ENCODE data around the gene ACTR6. TPM values are rescaled to one million over a fixed set of nuclear protein-coding genes. Genes with fewer than 3 reads are reported as not detected.

Gene ACTR6
- polyA plus RNA-seq, 1 donor (not counting 4 experiments of a cell fraction or from before 2014, with no cell fraction given) = 33.1 TPM

- dilution Hi-C loops (cut with MboI; ENCODE audit: extremely low pct_ligation_motif_present, low sequenced_read_pairs) = no loop called here
- no peaks in the 10 kb centered on the region for H3K36me3 ChIP-seq (ENCODE audit: control insufficient read depth in 2 of 2, extremely low read depth in 1 of 2, insufficient read depth in 2 of 2, low read length in 2 of 2)
- TF ChIP-seq CTCF (optimal IDR thresholded peaks at IDR 0.05 in 1 of 3, IDR thresholded peaks at IDR 0.05 in 1 of 3, conservative IDR thresholded peaks at IDR 0.05 in 1 of 3; ENCODE audit: extremely low read depth in 1 of 3, insufficient read depth in 2 of 3, low read length in 3 of 3) = no peak
- no peak for TF ChIP-seq EZH2 (IDR thresholded peaks at IDR 0.05; ENCODE audit: low read length)
- no peaks in the 10 kb centered on the region for H3K9me1 ChIP-seq (ENCODE audit: control insufficient read depth, extremely low read depth, insufficient read depth, low read length)
- no peak overlapping the region for H3K4me3 ChIP-seq (ENCODE audit: control insufficient read depth in 2 of 3, extremely low read depth in 1 of 3, insufficient read depth in 2 of 3, low read depth in 1 of 3, low read length in 3 of 3)
- no peaks in the 10 kb centered on the region for H4K20me1 ChIP-seq (ENCODE audit: control insufficient read depth, extremely low read depth, insufficient read depth, low read length)
- no peaks in the 10 kb centered on the region for H3K4me1 ChIP-seq (ENCODE audit: control insufficient read depth, extremely low read depth, insufficient read depth, low read length)
- H3K9ac ChIP-seq (ENCODE audit: control insufficient read depth, extremely low read depth, insufficient read depth, low read length) = no peak overlapping the region
- FAIRE-seq = no peak
- no peak for DNase-seq (ENCODE audit: low read depth, low spot score)
- no peaks in the 10 kb centered on the region for H3K79me2 ChIP-seq (ENCODE audit: control insufficient read depth, insufficient read depth, low read length)
- no peaks in the 10 kb centered on the region for H3K9me3 ChIP-seq (ENCODE audit: control insufficient read depth, low read depth, low read length)
- H2AFZ ChIP-seq (ENCODE audit: control insufficient read depth, low read length) = no peak overlapping the region
- H3K27ac ChIP-seq (ENCODE audit: control insufficient read depth, insufficient read depth, low read length) = no peak overlapping the region
- H3K4me2 ChIP-seq (ENCODE audit: control insufficient read depth, extremely low read depth, insufficient read depth, low read depth, low read length) = no peak overlapping the region
- no peaks in the 10 kb centered on the region for H3K27me3 ChIP-seq (ENCODE audit: control insufficient read depth, extremely low read depth, insufficient read depth, low read length)
Observed at GRCh38 chr12:100243137-100243536, 42.5 kb downstream of the ACTR6 start.

GRCh38 chr12:100247765-100248164 is 47.1 kb downstream of the ACTR6 start:
- H3K27me3 ChIP-seq (ENCODE audit: control insufficient read depth, extremely low read depth, insufficient read depth, low read length) = no peaks in the 10 kb centered on the region
- no peaks in the 10 kb centered on the region for H3K4me1 ChIP-seq (ENCODE audit: control insufficient read depth, extremely low read depth, insufficient read depth, low read length)
- no peaks in the 10 kb centered on the region for H3K9me1 ChIP-seq (ENCODE audit: control insufficient read depth, extremely low read depth, insufficient read depth, low read length)
- H3K4me3 ChIP-seq (ENCODE audit: control insufficient read depth in 2 of 3, extremely low read depth in 1 of 3, insufficient read depth in 2 of 3, low read depth in 1 of 3, low read length in 3 of 3) = no peak overlapping the region
- H4K20me1 ChIP-seq (ENCODE audit: control insufficient read depth, extremely low read depth, insufficient read depth, low read length) = no peaks in the 10 kb centered on the region
- DNase-seq (ENCODE audit: low read depth, low spot score) (no peak), FAIRE-seq (no peak)
- dilution Hi-C loops (cut with MboI; ENCODE audit: extremely low pct_ligation_motif_present, low sequenced_read_pairs) = no loop called here
- no peak overlapping the region for H2AFZ ChIP-seq (ENCODE audit: control insufficient read depth, low read length)
- TF ChIP-seq EZH2 (IDR thresholded peaks at IDR 0.05; ENCODE audit: low read length) (no peak), CTCF (optimal IDR thresholded peaks at IDR 0.05 in 1 of 3, IDR thresholded peaks at IDR 0.05 in 1 of 3, conservative IDR thresholded peaks at IDR 0.05 in 1 of 3; ENCODE audit: extremely low read depth in 1 of 3, insufficient read depth in 2 of 3, low read length in 3 of 3) (no peak)
- no peaks in the 10 kb centered on the region for H3K9me3 ChIP-seq (ENCODE audit: control insufficient read depth, low read depth, low read length)
- H3K79me2 ChIP-seq (ENCODE audit: control insufficient read depth, insufficient read depth, low read length) = no peaks in the 10 kb centered on the region
- H3K9ac ChIP-seq (ENCODE audit: control insufficient read depth, extremely low read depth, insufficient read depth, low read length) = no peak overlapping the region
- no peak overlapping the region for H3K4me2 ChIP-seq (ENCODE audit: control insufficient read depth, extremely low read depth, insufficient read depth, low read depth, low read length)
- no peaks in the 10 kb centered on the region for H3K36me3 ChIP-seq (ENCODE audit: control insufficient read depth in 2 of 2, extremely low read depth in 1 of 2, insufficient read depth in 2 of 2, low read length in 2 of 2)
- no peak overlapping the region for H3K27ac ChIP-seq (ENCODE audit: control insufficient read depth, insufficient read depth, low read length)
